Natural killer cell (primary cell): Measurements from ENCODE around the gene MAEA. TPM values are rescaled to one million over a fixed set of nuclear protein-coding genes. Genes with fewer than 3 reads are reported as not detected.

Experiments used
- ATAC-seq, 3 donors: fragments of 150-1000 bp in 2 of 3; fragments of 200-7000 bp in 1 of 3; cut with Tn5 transposase; 1 replicate in 1 of 3; 2 replicates in 2 of 3; pipeline ENCODE4 v1.10.0; 2021; ENCODE audit warnings: mild to moderate bottlenecking in 2 of 3, moderate library complexity in 2 of 3
- DNase-seq, 2 donors: peaks; one replicate each; pipeline versions ENCODE4 v3.0.0 to v3.0.0-alpha.2; 2013 to 2021; ENCODE audit warnings: mixed read lengths in 1 of 2
- H3K27ac ChIP-seq: one replicate; pipeline ENCODE4 v1.5.1; 2013; ENCODE audit warnings: mild to moderate bottlenecking, low read length
- H3K27me3 ChIP-seq: one replicate; pipeline ENCODE4 v1.6.1; 2013; ENCODE audit warnings: low read length; ENCODE audit not compliant: control insufficient read depth, insufficient read depth
- H3K36me3 ChIP-seq: one replicate; pipeline ENCODE4 v1.6.1; 2013; ENCODE audit warnings: low read length; ENCODE audit not compliant: control insufficient read depth, insufficient read depth
- H3K4me1 ChIP-seq: one replicate; pipeline ENCODE4 v1.6.1; 2013; ENCODE audit warnings: low read length; ENCODE audit not compliant: control insufficient read depth, insufficient read depth
- H3K4me3 ChIP-seq: one replicate; pipeline ENCODE4 v1.5.1; 2013; ENCODE audit warnings: low read length
- H3K9me3 ChIP-seq: one replicate; pipeline ENCODE4 v1.6.1; 2013; ENCODE audit warnings: low read length; ENCODE audit not compliant: control insufficient read depth, insufficient read depth
- H3K27ac Mint-ChIP-seq, 2 donors: one replicate each; pipeline ENCODE4 v1.8.0; 2022; ENCODE audit warnings: mild to moderate bottlenecking in 2 of 2, mixed read lengths in 2 of 2, moderate library complexity in 1 of 2
- H3K27me3 Mint-ChIP-seq, 2 donors: one replicate each; pipeline ENCODE4 v1.8.0; 2022; ENCODE audit warnings: low read depth in 2 of 2, mixed read lengths in 2 of 2
- H3K36me3 Mint-ChIP-seq: one replicate; pipeline ENCODE4 v1.8.0; 2022; ENCODE audit warnings: mixed read lengths
- H3K4me1 Mint-ChIP-seq, 2 donors: one replicate each; pipeline ENCODE4 v1.8.0; 2022; ENCODE audit warnings: mixed read lengths in 2 of 2
- H3K4me3 Mint-ChIP-seq: one replicate; pipeline ENCODE4 v1.8.0; 2022; ENCODE audit warnings: mild to moderate bottlenecking, moderate library complexity, mixed read lengths
- H3K9me3 Mint-ChIP-seq, 2 donors: one replicate each; pipeline ENCODE4 v1.8.0; 2022; ENCODE audit warnings: mixed read lengths in 2 of 2
- CTCF ChIP-seq: fragments of 200-600 bp; IDR thresholded peaks from one replicate; pipeline ENCODE4 v1.8.0; 2022; ENCODE audit warnings: antibody characterized with exemption
- WGBS: methylation state at CpG from one replicate; pipeline ENCODE4 v1.1.7; 2013; ENCODE audit warnings: missing lambda C conversion rate; ENCODE audit not compliant: insufficient coverage; 5-methylcytosine and 5-hydroxymethylcytosine counted together
- intact Hi-C: fragments of 100-400 bp; cut with micrococcal nuclease; formaldehyde crosslinking; loops from one replicate; pipeline ENCODE4 v1.14.2; 2022
- total RNA-seq, 4 donors: library from RNA; stranded (reverse); fragments of 120-200 nt in 1 of 4; gene quantifications; one replicate each; pipeline versions ENCODE4 v1.2.3 to v1.2.4, GENCODE V29; 2013 to 2022

MAEA gene
- total RNA-seq, 3 donors from 2014 or later (not counting 1 experiment from before 2014, with no cell fraction given): 63.5 to 89.2 (median 64.0) TPM

GRCh38 chr4:1243451-1244080 lies 46.1 kb upstream of the MAEA start:
- no peak for TF ChIP-seq CTCF
- H3K4me1 Mint-ChIP-seq: peaks cover 56 to 58% of the 10 kb centered on the region in 2 donors
- peaks cover 61% of the 10 kb centered on the region for H3K4me1 ChIP-seq
- peak overlapping the region; percentile 91 to 94 for H3K27ac Mint-ChIP-seq
- H3K27me3 ChIP-seq: no peaks in the 10 kb centered on the region
- no peak for ATAC-seq
- H3K27me3 Mint-ChIP-seq: no peaks in the 10 kb centered on the region
- no peaks in the 10 kb centered on the region for H3K9me3 ChIP-seq
- peak overlapping the region; percentile 53 for H3K4me3 Mint-ChIP-seq
- 70% methylated on average over 15 of the region's 15 CpGs for WGBS
- intact Hi-C loops: no loop called here
- H3K36me3 ChIP-seq: peaks cover 17% of the 10 kb centered on the region
- DNase-seq: peak; percentile 21 to 35
- no peak overlapping the region for H3K4me3 ChIP-seq
- no peak overlapping the region for H3K27ac ChIP-seq
- H3K36me3 Mint-ChIP-seq: no peaks in the 10 kb centered on the region
- H3K9me3 Mint-ChIP-seq: no peaks in the 10 kb centered on the region

DNA sequence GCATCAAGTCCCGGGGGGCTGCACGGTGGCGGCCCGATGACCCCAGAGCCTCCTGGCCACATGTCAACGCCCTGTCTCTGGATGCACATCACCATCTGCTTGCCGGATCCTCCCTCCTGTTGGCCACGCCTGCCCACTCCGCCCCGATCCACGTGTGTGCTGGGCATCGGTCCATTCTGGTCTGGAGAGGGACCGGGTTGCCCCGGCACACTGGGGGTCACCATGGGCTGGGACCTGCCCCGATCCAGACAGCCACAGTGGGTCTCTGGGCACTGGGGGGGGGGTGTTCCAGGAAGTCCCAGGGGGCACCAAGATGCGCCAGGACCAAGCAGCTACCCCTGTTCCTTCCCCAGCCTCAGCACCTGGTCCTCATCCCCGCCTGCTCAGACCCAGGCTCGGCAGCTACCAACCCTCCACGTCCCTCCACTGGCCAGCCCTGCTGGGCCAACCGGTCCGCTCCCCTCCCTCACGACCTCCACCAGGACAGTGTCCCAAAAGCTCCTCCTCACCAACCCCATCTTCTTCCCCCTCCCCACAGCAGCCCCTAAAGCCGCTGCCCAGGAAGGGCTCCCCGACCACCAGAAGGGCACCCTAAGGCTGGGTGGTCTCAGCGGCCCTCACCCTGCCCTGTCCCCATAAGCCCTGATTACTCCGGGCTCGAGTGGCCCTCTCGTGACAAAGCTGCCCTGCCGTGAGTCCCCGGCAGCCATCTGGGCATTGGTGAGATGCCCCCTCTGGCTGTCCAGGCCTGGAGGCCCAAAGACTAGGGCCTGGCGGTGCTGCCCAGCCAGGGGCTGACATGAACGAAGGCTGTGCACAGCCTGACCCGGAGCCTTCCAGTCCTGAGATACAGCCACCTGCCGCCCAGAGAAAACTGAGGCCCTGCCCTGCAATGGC lies 45.4 kb upstream of the MAEA start:
- intact Hi-C loops: no loop called here
- Mint-ChIP-seq H3K4me1 (peaks cover 53 to 56% of the 10 kb centered on the region in 2 donors), H3K27ac (peak overlapping the region; percentile 91 to 94), H3K27me3 (no peaks in the 10 kb centered on the region), H3K9me3 (no peaks in the 10 kb centered on the region), H3K36me3 (no peaks in the 10 kb centered on the region), H3K4me3 (peak overlapping the region; percentile 68)
- H3K4me1 ChIP-seq: peaks cover 61% of the 10 kb centered on the region
- no peaks in the 10 kb centered on the region for H3K9me3 ChIP-seq
- ATAC-seq: no peak
- no peak for TF ChIP-seq CTCF
- 87% methylated on average over 33 of the region's 33 CpGs for WGBS
- H3K36me3 ChIP-seq: peaks cover 16% of the 10 kb centered on the region
- peak in 1 of 2 donors; percentile 15 for DNase-seq
- H3K4me3 ChIP-seq: no peak overlapping the region
- no peaks in the 10 kb centered on the region for H3K27me3 ChIP-seq
- H3K27ac ChIP-seq: no peak overlapping the region

GRCh38 chr4:1244978-1245471 lies 44.7 kb upstream of the MAEA start:
- TF ChIP-seq CTCF: no peak
- peaks cover 10% of the 10 kb centered on the region for H3K36me3 ChIP-seq
- H3K4me3 ChIP-seq: no peak overlapping the region
- no peak for ATAC-seq
- intact Hi-C loops: no loop called here
- peak overlapping the region; percentile 74 for H3K4me3 Mint-ChIP-seq
- H3K27ac ChIP-seq: no peak overlapping the region
- H3K36me3 Mint-ChIP-seq: no peaks in the 10 kb centered on the region
- peak overlapping the region; percentile 91 to 94 for H3K27ac Mint-ChIP-seq
- H3K4me1 ChIP-seq: peaks cover 66% of the 10 kb centered on the region
- no peaks in the 10 kb centered on the region for H3K27me3 Mint-ChIP-seq
- peak in 1 of 2 donors; percentile 15 for DNase-seq
- H3K9me3 ChIP-seq: no peaks in the 10 kb centered on the region
- WGBS: 88% methylated on average over 19 of the region's 19 CpGs
- H3K9me3 Mint-ChIP-seq: no peaks in the 10 kb centered on the region
- H3K27me3 ChIP-seq: no peaks in the 10 kb centered on the region
- H3K4me1 Mint-ChIP-seq: peaks cover 58 to 61% of the 10 kb centered on the region in 2 donors
